ENCODE data around the gene ATP10B. TPM values are rescaled to one million over a fixed set of nuclear protein-coding genes. Genes with fewer than 3 reads are reported as not detected.

ATP10B gene
- polyA plus RNA-seq, 1 of the 3 experiments (the other 2 are of a cell fraction), result not detected

DNA sequence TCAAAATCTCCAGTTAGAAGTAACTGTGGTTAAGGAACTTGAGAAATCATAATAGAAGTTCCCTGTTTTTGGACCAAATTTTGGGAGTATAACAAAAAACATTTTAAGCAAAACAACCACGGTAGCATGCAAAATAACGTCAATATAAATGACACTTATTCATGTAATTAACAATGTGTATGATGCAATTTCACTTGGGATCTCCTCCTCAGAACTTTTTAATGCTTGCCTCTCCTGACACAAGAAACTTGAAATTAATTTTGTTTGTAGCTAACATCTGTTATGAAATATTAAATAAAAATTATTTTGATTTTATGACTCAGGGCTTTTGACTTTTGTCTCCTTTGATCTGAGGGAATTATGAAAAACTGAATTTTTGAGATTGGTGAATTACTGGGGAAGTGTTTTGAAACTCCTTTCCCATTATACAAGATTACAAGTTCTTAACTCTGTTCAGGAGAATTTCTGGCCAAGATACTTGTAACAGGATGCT lies 149.7 kb downstream of the ATP10B start:
- no peaks in the 10 kb centered on the region for H3K36me3 ChIP-seq (replicated peaks in 1 of 2; ENCODE audit: control insufficient read depth in 1 of 2, insufficient read depth in 2 of 2, low read length in 1 of 2)
- H3K9me2 ChIP-seq, result no peaks in the 10 kb centered on the region
- WGBS (ENCODE audit: low lambda C conversion rate), result 4% methylated on average over 2 of the region's 2 CpGs
- H3K4me3 ChIP-seq (ENCODE audit: low read depth in 2 of 2, low read length in 1 of 2), result no peak overlapping the region
- DNase-seq, result no peak
- no peak for TF ChIP-seq EZH2phosphoT487 (IDR thresholded peaks at IDR 0.05; ENCODE audit: borderline replicate concordance, low read depth)
- TF ChIP-seq JUND (IDR thresholded peaks at IDR 0.05), result no peak
- TF ChIP-seq, protein P1, sequence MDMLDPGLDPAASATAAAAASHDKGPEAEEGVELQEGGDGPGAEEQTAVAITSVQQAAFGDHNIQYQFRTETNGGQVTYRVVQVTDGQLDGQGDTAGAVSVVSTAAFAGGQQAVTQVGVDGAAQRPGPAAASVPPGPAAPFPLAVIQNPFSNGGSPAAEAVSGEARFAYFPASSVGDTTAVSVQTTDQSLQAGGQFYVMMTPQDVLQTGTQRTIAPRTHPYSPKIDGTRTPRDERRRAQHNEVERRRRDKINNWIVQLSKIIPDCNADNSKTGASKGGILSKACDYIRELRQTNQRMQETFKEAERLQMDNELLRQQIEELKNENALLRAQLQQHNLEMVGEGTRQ (IDR thresholded peaks at IDR 0.05; ENCODE audit: borderline replicate concordance, low read depth, low read length), result no peak
- no peak for TF ChIP-seq NRF1 (IDR thresholded peaks at IDR 0.05; ENCODE audit: low read depth, low read length)
- no peak for TF ChIP-seq SIN3A (IDR thresholded peaks at IDR 0.05; ENCODE audit: borderline replicate concordance, low read depth, low read length)
- TF ChIP-seq, protein P2, sequence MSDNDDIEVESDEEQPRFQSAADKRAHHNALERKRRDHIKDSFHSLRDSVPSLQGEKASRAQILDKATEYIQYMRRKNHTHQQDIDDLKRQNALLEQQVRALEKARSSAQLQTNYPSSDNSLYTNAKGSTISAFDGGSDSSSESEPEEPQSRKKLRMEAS (IDR thresholded peaks at IDR 0.05; ENCODE audit: low read depth), result no peak
- no peak for TF ChIP-seq ELF1 (IDR thresholded peaks at IDR 0.05)
- no peak for TF ChIP-seq POLR2AphosphoS5 (IDR thresholded peaks at IDR 0.05; ENCODE audit: low read depth, low read length)
- TF ChIP-seq, protein P3, sequence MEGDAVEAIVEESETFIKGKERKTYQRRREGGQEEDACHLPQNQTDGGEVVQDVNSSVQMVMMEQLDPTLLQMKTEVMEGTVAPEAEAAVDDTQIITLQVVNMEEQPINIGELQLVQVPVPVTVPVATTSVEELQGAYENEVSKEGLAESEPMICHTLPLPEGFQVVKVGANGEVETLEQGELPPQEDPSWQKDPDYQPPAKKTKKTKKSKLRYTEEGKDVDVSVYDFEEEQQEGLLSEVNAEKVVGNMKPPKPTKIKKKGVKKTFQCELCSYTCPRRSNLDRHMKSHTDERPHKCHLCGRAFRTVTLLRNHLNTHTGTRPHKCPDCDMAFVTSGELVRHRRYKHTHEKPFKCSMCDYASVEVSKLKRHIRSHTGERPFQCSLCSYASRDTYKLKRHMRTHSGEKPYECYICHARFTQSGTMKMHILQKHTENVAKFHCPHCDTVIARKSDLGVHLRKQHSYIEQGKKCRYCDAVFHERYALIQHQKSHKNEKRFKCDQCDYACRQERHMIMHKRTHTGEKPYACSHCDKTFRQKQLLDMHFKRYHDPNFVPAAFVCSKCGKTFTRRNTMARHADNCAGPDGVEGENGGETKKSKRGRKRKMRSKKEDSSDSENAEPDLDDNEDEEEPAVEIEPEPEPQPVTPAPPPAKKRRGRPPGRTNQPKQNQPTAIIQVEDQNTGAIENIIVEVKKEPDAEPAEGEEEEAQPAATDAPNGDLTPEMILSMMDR (IDR thresholded peaks at IDR 0.05), result no peak
- H3K9ac ChIP-seq, result no peak overlapping the region
- no peaks in the 10 kb centered on the region for H3F3A ChIP-seq (replicated peaks; ENCODE audit: insufficient read depth)
- no peaks in the 10 kb centered on the region for H3K9me3 ChIP-seq
- no peaks in the 10 kb centered on the region for H3K79me2 ChIP-seq (ENCODE audit: insufficient read depth)
- no peaks in the 10 kb centered on the region for H3K4me1 ChIP-seq (ENCODE audit: control insufficient read depth in 1 of 2, insufficient read depth in 2 of 2, low read depth in 1 of 2, low read length in 1 of 2)
- ChIA-PET CTCF (no interaction called here), POLR2A (no interaction called here)
- H4K20me1 ChIP-seq (ENCODE audit: insufficient read depth), result no peaks in the 10 kb centered on the region
- H3K27me3 ChIP-seq (ENCODE audit: insufficient read depth), result no peaks in the 10 kb centered on the region
- no peak overlapping the region for H2AFZ ChIP-seq (ENCODE audit: low read depth)
- no peak overlapping the region for H3K4me2 ChIP-seq
- no peak overlapping the region for H3K27ac ChIP-seq (ENCODE audit: low read depth in 2 of 2, low read length in 1 of 2)

DNA sequence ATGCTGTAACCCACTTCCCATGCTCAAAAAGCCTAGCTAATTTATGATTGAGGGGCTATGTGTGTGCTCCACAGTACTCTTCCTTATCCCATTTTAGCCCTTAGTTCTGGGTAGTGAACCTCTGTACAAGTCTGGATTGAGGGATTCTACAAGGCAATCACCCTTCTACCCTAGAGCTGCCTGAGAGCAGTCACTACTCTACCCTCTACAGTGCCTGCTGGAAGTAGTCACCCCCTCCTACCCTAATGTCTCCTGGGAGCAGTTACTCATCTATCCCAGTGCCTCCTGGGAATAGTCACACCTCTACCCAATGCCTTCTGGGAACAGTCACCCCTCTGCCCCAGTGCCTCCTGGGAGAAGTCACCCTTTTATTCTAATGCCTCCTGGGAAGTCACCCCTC lies 150.6 kb downstream of the ATP10B start:
- no peak for DNase-seq
- Histone ChIP-seq H3F3A (replicated peaks; ENCODE audit: insufficient read depth) (no peaks in the 10 kb centered on the region), H4K20me1 (ENCODE audit: insufficient read depth) (no peaks in the 10 kb centered on the region), H3K9me2 (no peaks in the 10 kb centered on the region), H3K27ac (ENCODE audit: low read depth in 2 of 2, low read length in 1 of 2) (no peak overlapping the region), H3K36me3 (replicated peaks in 1 of 2; ENCODE audit: control insufficient read depth in 1 of 2, insufficient read depth in 2 of 2, low read length in 1 of 2) (no peaks in the 10 kb centered on the region), H3K4me2 (no peak overlapping the region), H3K4me1 (ENCODE audit: control insufficient read depth in 1 of 2, insufficient read depth in 2 of 2, low read depth in 1 of 2, low read length in 1 of 2) (no peaks in the 10 kb centered on the region), H3K4me3 (ENCODE audit: low read depth in 2 of 2, low read length in 1 of 2) (no peak overlapping the region), H3K9me3 (no peaks in the 10 kb centered on the region), H3K27me3 (ENCODE audit: insufficient read depth) (no peaks in the 10 kb centered on the region), H2AFZ (ENCODE audit: low read depth) (no peak overlapping the region), H3K79me2 (ENCODE audit: insufficient read depth) (no peaks in the 10 kb centered on the region), H3K9ac (no peak overlapping the region)
- CTCF ChIA-PET, result no interaction called here
- POLR2A ChIA-PET, result no interaction called here
- no peak for TF ChIP-seq SIN3A (IDR thresholded peaks at IDR 0.05; ENCODE audit: borderline replicate concordance, low read depth, low read length)
- TF ChIP-seq, protein P4, sequence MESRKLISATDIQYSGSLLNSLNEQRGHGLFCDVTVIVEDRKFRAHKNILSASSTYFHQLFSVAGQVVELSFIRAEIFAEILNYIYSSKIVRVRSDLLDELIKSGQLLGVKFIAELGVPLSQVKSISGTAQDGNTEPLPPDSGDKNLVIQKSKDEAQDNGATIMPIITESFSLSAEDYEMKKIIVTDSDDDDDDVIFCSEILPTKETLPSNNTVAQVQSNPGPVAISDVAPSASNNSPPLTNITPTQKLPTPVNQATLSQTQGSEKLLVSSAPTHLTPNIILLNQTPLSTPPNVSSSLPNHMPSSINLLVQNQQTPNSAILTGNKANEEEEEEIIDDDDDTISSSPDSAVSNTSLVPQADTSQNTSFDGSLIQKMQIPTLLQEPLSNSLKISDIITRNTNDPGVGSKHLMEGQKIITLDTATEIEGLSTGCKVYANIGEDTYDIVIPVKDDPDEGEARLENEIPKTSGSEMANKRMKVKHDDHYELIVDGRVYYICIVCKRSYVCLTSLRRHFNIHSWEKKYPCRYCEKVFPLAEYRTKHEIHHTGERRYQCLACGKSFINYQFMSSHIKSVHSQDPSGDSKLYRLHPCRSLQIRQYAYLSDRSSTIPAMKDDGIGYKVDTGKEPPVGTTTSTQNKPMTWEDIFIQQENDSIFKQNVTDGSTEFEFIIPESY (IDR thresholded peaks at IDR 0.05; ENCODE audit: borderline replicate concordance, low read depth), result no peak
- TF ChIP-seq NRF1 (IDR thresholded peaks at IDR 0.05; ENCODE audit: low read depth, low read length), result no peak
- TF ChIP-seq ELF1 (IDR thresholded peaks at IDR 0.05), result no peak
- TF ChIP-seq, protein P3 (IDR thresholded peaks at IDR 0.05), result no peak
- TF ChIP-seq MEF2A (IDR thresholded peaks at IDR 0.05; ENCODE audit: borderline replicate concordance, low read depth), result no peak

Data from SK-N-SH (cell line).